HG03378 (cell line): ENCODE measurements around the gene FGF2.
"Not testable (repeated sequence)": the region's sequence is repeated elsewhere in the genome, so short reads cannot be mapped to it uniquely, and the experiment has no call there.

Experiments used
- ATAC-seq: cut with Tn5 transposase; IDR thresholded peaks from one replicate; pipeline ENCODE4 v1.9.1; 2021; ENCODE audit warnings: mild to moderate bottlenecking, moderate library complexity; ENCODE audit not compliant: unreplicated experiment

Gene FGF2

DNA sequence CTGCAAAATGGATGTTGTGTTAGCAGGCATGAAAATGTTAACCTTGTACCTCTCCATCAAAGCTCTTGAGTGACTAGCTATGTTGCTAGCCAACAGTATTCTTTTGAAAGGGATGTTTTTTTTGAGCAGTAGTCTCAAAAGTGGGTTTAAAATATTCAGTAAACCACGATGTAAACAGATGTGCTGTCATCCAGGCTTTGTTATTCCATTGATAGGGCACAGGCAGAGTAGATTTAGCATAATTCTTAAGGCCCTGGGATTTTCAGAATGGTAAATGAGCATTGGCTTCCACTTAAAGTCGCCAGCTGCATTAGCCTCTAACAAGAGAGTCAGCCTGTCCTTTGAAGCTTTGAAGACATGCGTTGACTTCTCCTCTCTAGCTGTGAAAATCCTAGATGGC lies 18.4 kb downstream of the FGF2 start:
- no peak for ATAC-seq

DNA sequence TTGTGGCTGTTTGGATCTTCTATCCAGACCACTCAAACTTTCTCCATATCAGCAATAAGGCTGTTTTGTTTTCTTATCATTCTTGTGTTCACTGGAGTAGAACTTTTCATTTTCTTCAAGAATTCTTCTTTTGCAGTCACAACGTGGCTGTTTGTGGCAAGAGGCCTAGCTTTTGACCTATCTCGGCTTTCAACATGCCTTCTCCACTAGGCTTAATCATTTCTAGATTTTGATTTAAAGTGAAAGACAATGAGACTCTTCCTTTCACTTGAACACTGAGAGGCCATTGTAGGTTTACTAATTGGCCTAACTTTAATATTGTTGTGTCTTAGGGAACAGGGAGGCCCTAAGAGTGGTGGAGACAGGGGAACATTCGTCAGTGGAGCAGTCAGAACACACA lies 19.1 kb downstream of the FGF2 start:
- no peak for ATAC-seq

DNA sequence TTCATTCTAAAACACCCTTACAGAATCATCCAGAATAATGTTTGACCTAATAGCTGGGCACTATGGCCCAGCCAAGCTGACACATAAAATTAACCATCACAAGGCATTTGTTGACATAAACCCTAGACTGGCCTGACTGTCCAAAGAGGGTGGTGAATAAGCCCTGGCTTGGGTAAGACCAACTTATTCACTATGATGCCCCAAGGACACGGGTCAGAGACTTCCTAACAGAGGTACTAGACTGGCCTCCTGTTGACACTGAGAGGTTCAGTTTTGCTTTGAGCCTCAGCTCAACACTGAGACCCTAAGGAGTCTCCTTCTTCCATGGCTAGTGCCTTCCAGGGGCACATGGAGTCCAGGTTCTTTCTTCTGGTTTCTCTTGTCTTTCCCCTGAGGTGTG lies 21.3 kb downstream of the FGF2 start:
- ATAC-seq, result no peak

DNA sequence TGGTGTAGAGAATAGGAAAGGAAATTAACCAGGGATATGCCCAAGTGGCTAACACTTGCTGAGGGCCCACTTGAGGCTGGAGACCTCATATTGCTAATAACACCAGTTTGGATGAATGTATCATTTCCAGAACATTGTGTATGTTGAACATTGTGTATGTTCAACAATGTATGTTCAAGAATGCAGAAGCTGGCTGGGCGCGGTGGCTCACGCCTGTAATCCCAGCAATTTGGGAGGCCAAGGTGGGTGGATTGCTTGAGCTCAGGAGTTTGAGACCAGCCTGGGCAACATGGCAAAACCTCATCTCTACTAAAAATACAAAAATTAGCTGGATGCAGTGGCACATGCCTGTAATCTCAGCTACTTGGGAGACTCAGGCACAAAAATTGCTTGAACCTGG lies 23.2 kb downstream of the FGF2 start:
- ATAC-seq, result not testable (repeated sequence)

DNA sequence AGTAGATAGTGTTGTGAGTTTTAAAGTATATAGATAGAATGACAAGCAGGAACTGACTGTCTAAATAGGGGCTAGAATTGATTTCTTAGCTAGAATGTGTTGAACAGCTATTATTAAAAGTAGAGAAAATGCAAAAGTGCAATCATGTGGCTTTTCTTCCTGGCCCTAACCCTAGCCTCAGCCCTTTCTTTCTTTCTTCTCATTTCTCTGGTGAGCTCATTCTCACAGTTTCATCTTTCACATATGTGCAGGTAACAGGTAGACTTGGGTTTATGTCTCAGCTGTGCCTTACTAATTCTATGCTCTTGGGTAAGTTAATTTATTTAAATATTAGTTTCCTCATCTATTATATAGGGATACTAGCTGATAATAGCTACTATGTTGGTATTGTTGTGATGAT lies 24.9 kb downstream of the FGF2 start:
- ATAC-seq, result no peak

DNA sequence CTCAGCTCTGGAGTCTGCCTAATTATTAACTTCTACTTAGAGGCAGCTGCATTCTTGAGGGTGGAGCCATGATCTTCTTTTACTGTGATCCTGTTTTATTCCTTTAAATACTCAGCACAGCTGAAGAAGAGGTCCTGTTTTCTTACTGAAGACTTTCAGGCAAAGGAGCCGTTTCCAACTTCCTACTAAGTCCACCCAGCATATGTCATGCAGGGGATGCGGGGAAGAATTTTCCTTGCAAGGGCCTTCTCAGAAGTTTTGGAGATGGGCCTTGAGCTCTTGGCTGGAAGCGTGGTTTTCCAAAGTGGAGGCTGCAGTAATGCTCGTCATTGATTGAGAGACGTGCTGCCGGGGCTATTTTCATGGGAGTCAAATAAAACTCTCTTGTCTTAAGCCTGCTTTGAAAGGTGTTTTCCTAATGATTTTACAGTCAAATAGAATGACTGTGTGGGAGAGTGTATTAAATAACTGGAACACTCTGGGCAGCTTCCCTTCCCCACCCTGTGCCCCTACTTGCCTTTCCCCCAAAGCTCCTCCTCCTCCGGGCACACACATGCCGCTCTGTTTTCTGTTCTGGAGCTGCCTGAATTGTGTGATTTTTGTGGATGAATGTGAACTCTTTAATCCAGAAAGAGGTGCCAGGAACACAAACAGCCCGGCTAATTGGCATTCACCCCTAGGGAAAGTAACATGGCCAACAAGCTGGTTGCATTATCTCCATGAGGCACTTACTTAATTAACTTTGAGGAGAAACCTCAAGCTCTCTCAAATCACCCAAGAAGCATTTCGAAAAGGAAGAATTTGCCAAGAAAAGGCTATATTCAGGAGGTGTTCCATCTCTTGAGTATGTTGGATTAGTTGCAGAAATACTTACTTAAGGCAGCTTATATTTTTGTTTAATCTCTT lies 28.1 kb downstream of the FGF2 start:
- ATAC-seq, result no peak

DNA sequence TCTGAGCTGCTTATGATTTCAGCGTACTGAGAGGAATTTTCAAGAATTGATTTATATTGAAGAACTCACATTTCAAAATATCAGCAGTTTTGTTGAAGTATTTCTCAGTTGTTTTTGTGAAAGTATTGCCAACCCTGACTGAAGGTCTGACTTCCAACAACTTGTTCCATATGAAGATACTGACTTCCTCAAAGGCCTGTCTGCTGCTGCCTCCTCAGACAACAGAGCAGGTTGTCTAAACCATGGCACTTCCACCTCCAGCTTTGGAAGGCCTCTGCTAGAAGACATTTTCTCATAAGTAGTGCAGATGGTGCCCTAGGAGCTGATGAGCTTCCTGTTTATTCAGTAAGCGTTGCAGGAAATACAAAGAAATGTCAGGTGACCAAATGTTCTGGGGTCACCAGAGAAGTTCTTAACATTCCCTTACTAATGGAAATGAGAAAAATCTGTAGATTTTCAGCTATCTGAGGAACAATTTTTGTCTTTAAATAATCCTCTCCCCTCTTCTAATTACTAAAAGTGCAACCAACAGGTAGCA lies 28.8 kb downstream of the FGF2 start:
- no peak for ATAC-seq

DNA sequence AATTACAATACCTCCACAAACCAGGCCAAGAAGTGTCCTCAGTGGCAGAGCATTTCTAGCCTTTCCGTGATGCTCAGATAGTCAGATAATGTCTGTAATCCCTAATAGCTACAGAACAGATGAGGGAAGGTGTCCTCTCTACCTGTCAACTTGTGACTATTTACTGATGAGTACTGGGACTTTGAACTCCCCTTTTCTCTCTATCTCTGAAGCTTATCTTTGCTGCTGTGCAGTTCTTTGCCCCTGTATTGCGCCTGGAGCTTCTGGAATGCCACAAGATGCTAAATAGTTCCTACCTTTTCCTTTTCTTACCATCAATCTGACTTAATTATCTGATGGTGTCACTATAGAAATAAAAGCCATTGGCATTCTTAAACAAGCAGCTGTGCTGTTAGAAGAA lies 30.5 kb downstream of the FGF2 start:
- ATAC-seq, result no peak

DNA sequence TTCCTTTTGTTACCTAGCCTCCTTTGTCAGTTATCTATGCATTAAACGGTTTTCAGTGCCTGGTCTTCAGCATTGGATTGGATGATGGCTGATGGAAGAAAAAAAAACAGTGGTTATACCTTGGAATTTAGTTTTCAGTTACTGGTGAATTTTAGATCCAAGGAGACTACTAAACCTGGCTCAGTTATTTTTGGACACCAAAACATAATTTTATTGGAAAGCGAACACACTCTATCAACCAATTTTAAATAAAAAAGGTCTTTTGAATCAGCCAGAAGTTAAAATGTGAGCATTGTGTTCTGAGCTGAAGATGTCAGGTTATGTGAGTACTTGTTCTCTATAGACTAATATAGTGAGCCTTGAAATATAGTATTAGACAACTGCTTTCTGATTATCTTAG lies 32.1 kb downstream of the FGF2 start:
- no peak for ATAC-seq

DNA sequence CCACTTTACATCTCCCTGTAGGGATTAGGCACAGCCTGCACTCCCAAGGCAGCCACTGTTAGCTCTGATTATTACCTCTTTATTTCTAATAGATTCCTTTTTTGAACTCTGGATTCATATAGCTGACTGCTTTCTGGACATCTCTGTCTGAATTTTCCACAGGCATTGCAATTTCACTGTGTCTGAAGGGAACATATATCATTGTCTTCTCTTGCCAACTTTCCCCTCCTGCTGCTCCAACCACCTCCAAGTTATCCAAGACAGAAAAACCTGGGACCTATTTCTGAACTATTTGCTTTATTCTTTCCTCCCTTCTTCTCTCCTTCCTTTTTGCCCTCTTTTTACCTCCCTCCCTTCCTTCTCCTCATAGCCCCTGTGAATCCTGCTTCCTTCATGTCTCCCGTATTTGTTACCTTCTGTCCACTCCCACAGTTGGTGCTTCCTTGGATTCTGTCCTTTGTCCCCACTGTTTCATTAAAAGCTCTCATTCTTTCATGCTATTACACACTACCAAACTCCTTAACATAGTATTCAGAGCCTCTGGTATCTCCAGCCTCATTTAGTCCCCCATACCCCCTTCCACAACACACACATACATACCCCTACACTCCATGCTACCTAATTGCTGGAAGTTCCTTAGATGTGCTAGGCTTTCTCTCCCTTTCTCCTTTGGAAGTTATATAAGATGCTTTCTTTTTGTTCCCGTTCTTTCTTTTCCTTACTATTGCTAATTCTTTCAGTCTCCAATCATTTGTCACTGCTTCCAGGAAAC lies 34.7 kb downstream of the FGF2 start:
- no peak for ATAC-seq

DNA sequence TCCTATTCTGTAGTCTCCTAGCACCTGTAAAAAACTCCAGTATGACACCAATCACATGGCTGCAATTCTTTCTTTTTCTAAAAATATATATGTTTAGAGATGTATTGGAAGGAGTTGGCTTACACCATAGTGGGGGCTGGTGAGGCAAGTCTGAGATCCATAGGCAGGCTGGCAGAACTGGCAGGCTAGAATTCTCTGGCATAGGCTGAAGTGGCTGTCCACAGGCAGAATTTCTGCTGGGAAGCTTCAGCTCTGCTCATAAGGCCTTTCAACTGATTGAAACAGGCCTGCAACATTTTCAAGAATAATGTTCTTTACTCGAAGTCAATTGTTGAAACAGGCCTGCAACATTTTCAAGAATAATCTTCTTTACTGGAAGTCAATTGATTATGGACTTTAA lies 37.0 kb downstream of the FGF2 start:
- ATAC-seq, result no peak

DNA sequence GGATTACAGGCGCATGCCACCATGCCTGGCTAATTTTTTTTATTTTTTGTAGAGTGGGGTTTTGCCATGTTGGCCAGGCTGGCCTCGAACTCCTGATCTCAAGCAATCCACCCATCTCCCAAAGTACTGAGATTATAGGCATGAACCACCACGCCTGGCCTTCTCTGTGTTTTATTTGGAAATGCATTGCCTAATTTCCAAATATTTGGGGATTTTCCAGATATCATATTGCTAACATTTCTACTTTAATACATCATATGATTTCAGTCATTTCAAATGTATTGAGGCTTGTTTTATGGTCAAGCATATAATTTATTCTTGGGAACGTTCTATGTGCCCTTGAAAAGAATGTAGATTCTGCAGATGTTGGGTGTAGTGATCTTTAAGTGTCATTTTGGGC lies 38.8 kb downstream of the FGF2 start:
- no peak for ATAC-seq

DNA sequence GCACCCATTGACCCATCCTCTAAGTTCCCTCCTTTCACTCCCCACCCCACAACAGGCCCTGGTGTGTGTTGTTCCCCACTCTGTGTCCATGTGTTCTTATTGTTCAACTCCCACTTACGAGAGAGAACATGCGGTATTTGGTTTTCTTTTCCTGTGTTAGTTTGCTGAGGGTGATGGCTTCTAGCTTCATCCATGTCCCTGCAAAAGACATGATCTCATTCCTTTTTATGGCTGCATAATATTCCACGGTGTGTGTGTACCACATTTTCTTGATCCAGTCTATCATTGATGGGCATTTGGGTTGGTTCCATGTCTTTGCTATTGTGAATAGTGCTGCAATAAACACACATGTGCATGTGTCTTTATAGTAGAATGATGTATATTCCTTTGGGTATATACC lies 41.6 kb downstream of the FGF2 start:
- not testable (repeated sequence) for ATAC-seq

DNA sequence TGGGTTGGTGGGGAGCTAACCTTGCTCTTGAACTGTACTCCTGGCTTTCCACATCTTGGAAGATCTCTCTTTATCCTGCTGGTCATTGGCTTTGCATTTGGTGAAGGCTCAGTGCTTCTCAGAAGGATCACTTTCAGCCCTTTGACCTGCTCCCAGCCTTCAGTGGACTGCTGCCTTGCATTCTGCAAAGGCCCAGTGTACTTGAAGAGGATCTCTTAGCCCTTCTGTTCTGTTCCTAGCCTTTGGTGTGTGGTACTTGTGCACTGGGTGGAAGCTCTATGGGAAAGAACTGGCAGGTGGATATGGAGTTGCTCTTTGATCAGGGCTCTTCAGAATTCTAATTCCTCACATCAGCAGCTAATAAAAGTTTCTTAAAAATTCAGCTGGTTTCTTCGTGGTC lies 46.5 kb downstream of the FGF2 start:
- ATAC-seq, result no peak

DNA sequence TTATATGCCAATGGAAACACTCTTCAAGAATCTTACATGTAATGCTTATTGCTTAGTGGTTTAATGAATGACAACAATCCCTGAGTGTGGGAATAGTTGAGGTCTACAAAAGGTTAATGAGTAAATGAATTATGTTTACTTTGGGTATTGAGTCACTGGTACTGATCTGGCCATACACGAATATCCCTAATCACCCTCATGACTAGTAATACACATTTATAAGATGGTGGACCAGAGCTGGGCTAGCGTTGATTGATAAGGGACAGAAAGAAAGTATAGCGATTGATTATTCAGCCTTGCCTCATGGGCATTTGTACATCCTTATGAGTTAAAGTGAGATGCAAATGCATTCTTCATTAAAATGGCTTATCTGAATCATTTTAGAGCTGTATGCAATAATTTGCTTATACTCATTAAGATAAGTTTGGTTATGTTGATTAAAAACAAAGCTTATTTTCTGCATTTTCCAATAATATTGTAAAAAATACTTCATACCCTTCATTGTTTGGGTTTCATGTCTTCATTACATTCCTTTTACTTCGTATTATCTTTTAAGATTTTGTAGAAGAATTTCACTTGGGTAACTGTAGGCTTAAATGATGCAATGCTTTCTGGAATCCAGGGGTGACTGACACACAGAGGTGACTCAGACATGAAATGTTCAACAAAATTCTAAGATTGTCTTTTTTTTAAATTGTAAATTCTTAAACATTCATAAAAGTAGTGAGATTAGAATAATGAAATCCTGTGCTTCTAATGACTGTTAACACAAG lies 47.4 kb downstream of the FGF2 start:
- ATAC-seq, result no peak

DNA sequence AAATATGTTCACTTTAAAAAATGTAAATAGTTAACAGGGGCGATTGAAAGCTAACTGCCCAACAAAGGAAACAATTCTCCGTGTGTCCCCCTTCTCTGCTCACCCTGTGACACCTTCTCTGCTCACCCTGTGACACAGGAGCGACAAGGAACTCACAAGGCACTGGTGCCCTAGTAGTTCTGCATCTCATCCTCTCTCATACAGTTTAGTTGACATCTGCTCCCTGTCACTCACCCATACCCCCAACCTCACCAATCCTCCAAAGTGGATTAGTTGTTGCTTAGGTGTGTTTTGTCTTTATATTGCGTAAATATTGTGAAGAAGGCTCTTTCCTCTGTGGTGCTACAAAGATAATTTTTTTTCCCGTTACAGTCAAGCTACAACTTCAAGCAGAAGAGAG lies 49.3 kb downstream of the FGF2 start:
- ATAC-seq, result no peak

DNA sequence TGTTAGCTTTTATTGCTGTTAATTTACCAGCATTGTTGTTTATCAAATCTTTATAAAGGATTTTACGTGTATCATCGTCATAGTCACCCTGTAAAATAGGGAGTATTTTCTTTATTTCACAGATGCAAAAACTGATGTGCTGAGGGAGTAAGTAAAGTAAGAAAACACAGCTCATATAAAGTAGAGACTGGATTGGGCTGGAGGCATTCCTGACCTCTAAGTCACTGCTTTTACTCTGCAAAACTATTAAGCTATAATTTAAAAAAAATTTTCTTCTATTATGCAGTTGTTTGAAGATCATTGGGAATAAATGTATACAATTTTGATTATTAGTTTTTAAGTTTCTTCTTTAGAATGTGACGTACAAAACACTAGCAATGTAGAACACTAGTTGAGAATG lies 49.8 kb downstream of the FGF2 start:
- ATAC-seq, result no peak

DNA sequence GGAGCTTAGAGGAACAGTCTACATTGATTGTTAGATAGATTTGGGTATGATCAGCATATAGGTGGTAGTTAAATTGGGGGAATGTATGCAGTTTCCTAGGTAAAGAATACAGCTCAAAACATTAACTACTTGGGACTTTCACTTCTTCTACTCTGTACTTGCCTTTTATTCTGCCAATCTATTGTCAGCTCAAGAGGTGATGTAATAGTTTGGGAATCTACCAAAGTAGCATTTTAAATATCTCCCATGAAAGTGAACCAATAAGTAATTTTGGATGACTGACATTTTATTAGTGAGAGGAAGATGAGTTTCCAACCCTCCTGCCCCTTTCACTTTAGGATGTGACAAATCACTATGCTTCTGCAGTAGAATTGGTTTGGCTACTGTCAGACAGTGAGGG lies 52.4 kb downstream of the FGF2 start:
- no peak for ATAC-seq

DNA sequence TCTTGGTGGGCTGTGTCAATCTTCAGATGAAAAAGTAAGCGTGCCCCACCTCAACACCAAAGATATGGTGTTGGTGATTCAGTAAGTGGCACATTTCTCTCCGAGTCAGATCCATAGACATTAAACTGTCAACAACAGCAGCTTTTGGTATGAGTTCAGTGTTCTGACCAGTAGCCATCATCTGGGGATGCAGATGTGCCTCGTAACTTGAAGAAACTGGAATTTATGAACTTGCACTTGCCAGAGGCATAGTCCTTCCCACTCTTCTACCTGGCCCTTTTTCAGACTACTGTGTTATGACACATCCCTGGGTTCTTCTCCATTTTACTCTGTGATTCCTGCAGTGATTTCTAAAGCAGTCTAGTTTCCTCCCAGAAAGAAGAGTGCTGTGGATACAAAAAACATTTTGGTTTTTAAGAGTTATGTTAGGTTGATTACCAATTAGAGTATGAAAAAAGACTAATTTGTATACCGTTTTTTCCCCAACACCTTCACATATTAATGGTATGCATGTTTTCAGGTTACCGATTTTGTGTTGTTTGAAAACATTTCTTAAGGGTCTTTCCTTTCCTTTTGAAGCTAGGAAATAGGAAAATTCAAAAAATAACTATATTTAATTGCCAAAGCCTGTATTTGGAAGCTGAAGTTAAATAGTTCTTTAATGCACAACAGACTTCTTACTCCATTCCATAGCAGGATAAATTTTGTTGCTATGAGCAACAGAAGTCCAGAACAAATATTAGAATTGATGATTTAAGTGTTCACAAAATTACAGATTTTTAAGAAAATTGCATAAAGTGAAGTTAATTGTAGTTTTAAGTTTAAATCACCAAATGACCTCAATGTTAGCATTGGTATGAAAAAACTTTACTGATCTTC lies 56.5 kb downstream of the FGF2 start:
- no peak for ATAC-seq

DNA sequence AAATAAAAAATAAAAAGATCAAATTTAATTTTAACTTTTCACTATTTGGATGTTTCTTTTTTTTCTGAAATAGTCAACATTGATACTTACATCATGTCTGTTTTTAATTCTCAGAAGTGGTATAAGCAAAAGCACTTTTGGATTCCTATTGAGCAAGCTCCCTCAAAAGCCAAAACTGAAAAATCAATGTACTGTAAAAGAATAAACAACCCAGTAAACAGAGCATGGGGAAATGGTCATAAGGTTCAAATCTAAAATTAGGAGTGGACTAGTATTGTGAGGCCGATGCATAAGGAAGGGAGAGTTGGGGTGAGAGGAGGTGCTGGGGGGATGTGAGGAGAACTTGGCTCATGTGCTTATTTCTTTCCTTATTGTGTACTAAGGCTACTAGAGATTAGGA lies 57.9 kb downstream of the FGF2 start:
- ATAC-seq, result no peak
